Epithelial cell of proximal tubule (primary cell): Measurements from ENCODE around the gene HEMK1. TPM values are rescaled to one million over a fixed set of nuclear protein-coding genes. Genes with fewer than 3 reads are reported as not detected.

Experiments
- DNase-seq: peaks from one replicate; pipeline ENCODE4 v3.0.0-alpha.2; 2011; ENCODE audit warnings: low read depth
- H3K4me3 ChIP-seq: 2 replicates; pipeline ENCODE4 v1.5.1; 2011; ENCODE audit warnings: low read depth, mild to moderate bottlenecking, low read length
- CTCF ChIP-seq: conservative IDR thresholded peaks from 2 replicates; pipeline ENCODE4 v1.5.1; 2012; ENCODE audit warnings: low read depth, mild to moderate bottlenecking, low read length
- total RNA-seq: library from RNA; depleted of rRNA; stranded (reverse); fragments of >200 nt; gene quantifications from 2 replicates; pipeline ENCODE4 v1.2.3, GENCODE V29; 2015

HEMK1 gene
- total RNA-seq, result 11.3 and 13.7 TPM in 2 replicates

- H3K4me3 ChIP-seq, result peak within 1 kb of the TSS; percentile 99
- DNase-seq, result peak; percentile 51
- no peak for TF ChIP-seq CTCF
These were observed at the start of gene HEMK1 for GRCh38 chr3:50568947-50569749. HEMK1 (plus strand) TSS chr3:50569522; CDS start chr3:50571105, 1,583 bp downstream.

- no peak for TF ChIP-seq CTCF
- no peak overlapping the region for H3K4me3 ChIP-seq
- no peak for DNase-seq
These were observed 48.5 kb upstream of the HEMK1 start for GRCh38 chr3:50520849-50521248.

- H3K4me3 ChIP-seq, result no peak overlapping the region
- TF ChIP-seq CTCF, result no peak
- no peak for DNase-seq
These were observed 47.8 kb upstream of the HEMK1 start for GRCh38 chr3:50521572-50521971.

- no peak for DNase-seq
- no peak for TF ChIP-seq CTCF
- peak overlapping the region; percentile 15 for H3K4me3 ChIP-seq
These were observed 46.0 kb upstream of the HEMK1 start for GRCh38 chr3:50523279-50523811.

GRCh38 chr3:50524746-50525145 is 44.6 kb upstream of the HEMK1 start:
- H3K4me3 ChIP-seq, result no peak overlapping the region
- no peak for DNase-seq
- no peak for TF ChIP-seq CTCF

GRCh38 chr3:50525191-50525910 is 44.0 kb upstream of the HEMK1 start:
- DNase-seq, result no peak
- TF ChIP-seq CTCF, result no peak
- no peak overlapping the region for H3K4me3 ChIP-seq
